Memory B cell (primary cell): Measurements from ENCODE around the gene CNTN6.
"Not testable (repeated sequence)": the region's sequence is repeated elsewhere in the genome, so short reads cannot be mapped to it uniquely, and the experiment has no call there.

Source experiments
- ATAC-seq: fragments of 150-1000 bp; cut with Tn5 transposase; 2 replicates; pipeline ENCODE4 v1.10.0; 2021; ENCODE audit warnings: low read depth, mild to moderate bottlenecking, moderate library complexity
- DNase-seq, 2 donors: peaks; one replicate each; pipeline ENCODE4 v3.0.0; 2022; ENCODE audit warnings: low spot score in 2 of 2
- H3K27ac Mint-ChIP-seq: one replicate; pipeline ENCODE4 v1.8.0; 2022; ENCODE audit warnings: mild to moderate bottlenecking, moderate library complexity, mixed read lengths
- H3K27me3 Mint-ChIP-seq: one replicate; pipeline ENCODE4 v1.8.0; 2022; ENCODE audit warnings: mixed read lengths
- H3K36me3 Mint-ChIP-seq: one replicate; pipeline ENCODE4 v1.8.0; 2022; ENCODE audit warnings: mild to moderate bottlenecking, mixed read lengths
- H3K4me1 Mint-ChIP-seq: one replicate; pipeline ENCODE4 v1.8.0; 2022; ENCODE audit warnings: mixed read lengths
- H3K4me3 Mint-ChIP-seq: one replicate; pipeline ENCODE4 v1.8.0; 2022; ENCODE audit warnings: mild to moderate bottlenecking, moderate library complexity, mixed read lengths
- H3K9me3 Mint-ChIP-seq: one replicate; pipeline ENCODE4 v1.8.0; 2022; ENCODE audit warnings: mixed read lengths

Gene CNTN6

GRCh38 chr3:1365528-1365927, 272.7 kb downstream of the CNTN6 start:
- Mint-ChIP-seq H3K36me3 (no peaks in the 10 kb centered on the region), H3K9me3 (no peaks in the 10 kb centered on the region), H3K27me3 (peaks cover 2% of the 10 kb centered on the region), H3K27ac (no peak overlapping the region), H3K4me1 (no peaks in the 10 kb centered on the region), H3K4me3 (no peak overlapping the region)
- no peak for DNase-seq
- ATAC-seq, result no peak

- Mint-ChIP-seq H3K9me3 (peaks cover 1% of the 10 kb centered on the region), H3K27ac (no peak overlapping the region), H3K4me3 (no peak overlapping the region), H3K4me1 (peaks cover 3% of the 10 kb centered on the region), H3K27me3 (no peaks in the 10 kb centered on the region), H3K36me3 (no peaks in the 10 kb centered on the region)
- no peak for ATAC-seq
- DNase-seq, result no peak
Measured at GRCh38 chr3:1374471-1374870, 281.6 kb downstream of the CNTN6 start.

- H3K9me3 Mint-ChIP-seq, result peaks cover 1% of the 10 kb centered on the region
- ATAC-seq (no peak), DNase-seq (no peak)
- peaks cover 6% of the 10 kb centered on the region for H3K4me1 Mint-ChIP-seq
- H3K4me3 Mint-ChIP-seq, result no peak overlapping the region
- no peaks in the 10 kb centered on the region for H3K36me3 Mint-ChIP-seq
- H3K27me3 Mint-ChIP-seq, result no peaks in the 10 kb centered on the region
- no peak overlapping the region for H3K27ac Mint-ChIP-seq
Measured at GRCh38 chr3:1375145-1375544, 282.3 kb downstream of the CNTN6 start.

- ATAC-seq (peak; percentile 92), DNase-seq (peak in 1 of 2 donors; percentile 13)
- Mint-ChIP-seq H3K4me3 (peak overlapping the region; percentile 81), H3K27ac (peak overlapping the region; percentile 83), H3K9me3 (peaks cover 1% of the 10 kb centered on the region), H3K36me3 (no peaks in the 10 kb centered on the region), H3K27me3 (no peaks in the 10 kb centered on the region), H3K4me1 (peaks cover 19% of the 10 kb centered on the region)
Measured at GRCh38 chr3:1380926-1381646, 288.3 kb downstream of the CNTN6 start.

- H3K9me3 Mint-ChIP-seq, result peaks cover 1% of the 10 kb centered on the region
- no peak for DNase-seq
- H3K27me3 Mint-ChIP-seq, result no peaks in the 10 kb centered on the region
- H3K4me1 Mint-ChIP-seq, result peaks cover 19% of the 10 kb centered on the region
- peak overlapping the region; percentile 83 for H3K27ac Mint-ChIP-seq
- peak; percentile 27 for ATAC-seq
- H3K4me3 Mint-ChIP-seq, result peak overlapping the region; percentile 81
- no peaks in the 10 kb centered on the region for H3K36me3 Mint-ChIP-seq
Measured at GRCh38 chr3:1381647-1382036, 288.8 kb downstream of the CNTN6 start.

- ATAC-seq, DNase-seq, H3K36me3 Mint-ChIP-seq, H3K27me3 Mint-ChIP-seq, H3K4me1 Mint-ChIP-seq, H3K4me3 Mint-ChIP-seq, H3K9me3 Mint-ChIP-seq, H3K27ac Mint-ChIP-seq: not testable (repeated sequence)
Measured at GRCh38 chr3:1387396-1387905, 294.6 kb downstream of the CNTN6 start.

- DNase-seq (no peak), ATAC-seq (no peak)
- no peaks in the 10 kb centered on the region for H3K27me3 Mint-ChIP-seq
- no peaks in the 10 kb centered on the region for H3K4me1 Mint-ChIP-seq
- no peak overlapping the region for H3K4me3 Mint-ChIP-seq
- H3K9me3 Mint-ChIP-seq, result no peaks in the 10 kb centered on the region
- no peak overlapping the region for H3K27ac Mint-ChIP-seq
- peaks cover 1% of the 10 kb centered on the region for H3K36me3 Mint-ChIP-seq
Measured at GRCh38 chr3:1394188-1394587, 301.4 kb downstream of the CNTN6 start.

- no peak for ATAC-seq
- H3K4me1 Mint-ChIP-seq, result no peaks in the 10 kb centered on the region
- H3K27me3 Mint-ChIP-seq, result no peaks in the 10 kb centered on the region
- no peak overlapping the region for H3K27ac Mint-ChIP-seq
- H3K9me3 Mint-ChIP-seq, result no peaks in the 10 kb centered on the region
- H3K36me3 Mint-ChIP-seq, result no peaks in the 10 kb centered on the region
- H3K4me3 Mint-ChIP-seq, result no peak overlapping the region
- no peak for DNase-seq
Measured at GRCh38 chr3:1400571-1400970, 307.7 kb downstream of the CNTN6 start.

- Mint-ChIP-seq H3K9me3 (peaks cover 4% of the 10 kb centered on the region), H3K4me1 (no peaks in the 10 kb centered on the region), H3K27ac (no peak overlapping the region), H3K36me3 (no peaks in the 10 kb centered on the region), H3K4me3 (no peak overlapping the region), H3K27me3 (no peaks in the 10 kb centered on the region)
- ATAC-seq (no peak), DNase-seq (no peak)
Measured at GRCh38 chr3:1404270-1404962, 311.6 kb downstream of the CNTN6 start.

GRCh38 chr3:1406250-1406649, 313.4 kb downstream of the CNTN6 start:
- ATAC-seq (no peak), DNase-seq (no peak)
- H3K4me1 Mint-ChIP-seq, result peaks cover 2% of the 10 kb centered on the region
- H3K36me3 Mint-ChIP-seq, result no peaks in the 10 kb centered on the region
- peaks cover 4% of the 10 kb centered on the region for H3K9me3 Mint-ChIP-seq
- no peak overlapping the region for H3K27ac Mint-ChIP-seq
- H3K4me3 Mint-ChIP-seq, result no peak overlapping the region
- H3K27me3 Mint-ChIP-seq, result no peaks in the 10 kb centered on the region

GRCh38 chr3:1421577-1421976, 328.8 kb downstream of the CNTN6 start:
- ATAC-seq (no peak), DNase-seq (no peak)
- H3K4me1 Mint-ChIP-seq, result no peaks in the 10 kb centered on the region
- H3K9me3 Mint-ChIP-seq, result no peaks in the 10 kb centered on the region
- no peak overlapping the region for H3K27ac Mint-ChIP-seq
- H3K4me3 Mint-ChIP-seq, result no peak overlapping the region
- no peaks in the 10 kb centered on the region for H3K27me3 Mint-ChIP-seq
- H3K36me3 Mint-ChIP-seq, result no peaks in the 10 kb centered on the region

GRCh38 chr3:1423566-1424089, 330.8 kb downstream of the CNTN6 start:
- Mint-ChIP-seq H3K4me1 (no peaks in the 10 kb centered on the region), H3K36me3 (no peaks in the 10 kb centered on the region), H3K27ac (no peak overlapping the region), H3K9me3 (no peaks in the 10 kb centered on the region), H3K27me3 (no peaks in the 10 kb centered on the region), H3K4me3 (no peak overlapping the region)
- ATAC-seq (no peak), DNase-seq (no peak)

- Mint-ChIP-seq H3K4me1 (peaks cover 13% of the 10 kb centered on the region), H3K27me3 (no peaks in the 10 kb centered on the region), H3K4me3 (no peak overlapping the region), H3K9me3 (peaks cover 2% of the 10 kb centered on the region), H3K36me3 (no peaks in the 10 kb centered on the region), H3K27ac (no peak overlapping the region)
- no peak for DNase-seq
- ATAC-seq, result no peak
Measured at GRCh38 chr3:1439395-1439794, 346.6 kb downstream of the CNTN6 start.

GRCh38 chr3:1442271-1442670, 349.4 kb downstream of the CNTN6 start:
- Mint-ChIP-seq H3K36me3 (no peaks in the 10 kb centered on the region), H3K27ac (peak overlapping the region; percentile 50), H3K4me3 (no peak overlapping the region), H3K9me3 (peaks cover 2% of the 10 kb centered on the region), H3K27me3 (no peaks in the 10 kb centered on the region), H3K4me1 (peaks cover 13% of the 10 kb centered on the region)
- peak; percentile 80 for ATAC-seq
- no peak for DNase-seq
